ENCODE measurements around the gene DNHD1.

- TF ChIP-seq NFRKB (IDR thresholded peaks at IDR 0.05) (no peak), FOXM1 (IDR thresholded peaks at IDR 0.05; ENCODE audit: borderline replicate concordance) (no peak)
Measured at GRCh38 chr11:6570691-6571427, 73.8 kb downstream of the DNHD1 start.

Measured in HEK293T (cell line).